Endodermal cell (in vitro differentiated cells): ENCODE results near the gene CLDN15. TPM values are rescaled to one million over a fixed set of nuclear protein-coding genes. Genes with fewer than 3 reads are reported as not detected.

ENCODE experiments used
- DNase-seq: peaks from one replicate; pipeline ENCODE4 v3.0.0-alpha.2; 2017
- H3K27ac ChIP-seq: 2 replicates; pipeline ENCODE4 v1.5.1; 2013; ENCODE audit warnings: mild to moderate bottlenecking, low read depth, low read length, moderate library complexity
- H3K27me3 ChIP-seq: 2 replicates; pipeline ENCODE4 v1.6.1; 2013; ENCODE audit warnings: mild to moderate bottlenecking, low read length, moderate library complexity; ENCODE audit not compliant: insufficient read depth, control insufficient read depth, poor library complexity, severe bottlenecking
- H3K36me3 ChIP-seq: 2 replicates; pipeline ENCODE4 v1.7.0; 2013; ENCODE audit warnings: mild to moderate bottlenecking, low read length, moderate library complexity; ENCODE audit not compliant: control insufficient read depth, insufficient read depth
- H3K4me1 ChIP-seq: one replicate; pipeline ENCODE4 v1.7.0; 2013; ENCODE audit warnings: low read length; ENCODE audit not compliant: control insufficient read depth, insufficient read depth
- H3K4me3 ChIP-seq: 2 replicates; pipeline ENCODE4 v1.5.1; 2013; ENCODE audit warnings: mild to moderate bottlenecking, low read length, moderate library complexity
- H3K9ac ChIP-seq: 2 replicates; pipeline ENCODE4 v1.6.1; 2013; ENCODE audit warnings: mild to moderate bottlenecking, low read length, moderate library complexity; ENCODE audit not compliant: poor library complexity, severe bottlenecking; ENCODE audit errors: extremely low read depth
- H3K9me3 ChIP-seq: 2 replicates; pipeline ENCODE4 v1.6.1; 2013; ENCODE audit warnings: mild to moderate bottlenecking, low read length, moderate library complexity; ENCODE audit not compliant: control insufficient read depth
- H3K27ac Mint-ChIP-seq: 2 replicates; pipeline ENCODE4 v1.8.0; 2020; ENCODE audit warnings: mixed read lengths
- H3K27me3 Mint-ChIP-seq: 2 replicates; pipeline ENCODE4 v1.8.0; 2021; ENCODE audit warnings: mild to moderate bottlenecking, mixed read lengths; ENCODE audit not compliant: insufficient read depth
- H3K36me3 Mint-ChIP-seq: 2 replicates; pipeline ENCODE4 v1.8.0; 2020; ENCODE audit warnings: low read depth, mixed read lengths
- H3K4me1 Mint-ChIP-seq: 2 replicates; pipeline ENCODE4 v1.8.0; 2020; ENCODE audit warnings: mixed read lengths
- H3K4me3 Mint-ChIP-seq: 2 replicates; pipeline ENCODE4 v1.8.0; 2020; ENCODE audit warnings: mild to moderate bottlenecking, moderate library complexity, mixed read lengths
- H3K9me3 Mint-ChIP-seq: 2 replicates; pipeline ENCODE4 v1.8.0; 2020; ENCODE audit warnings: mild to moderate bottlenecking, mixed read lengths
- CTCF ChIP-seq: fragments of 200-600 bp; sonication (generic); conservative IDR thresholded peaks from 2 replicates; pipeline ENCODE4 v1.5.0; 2021; ENCODE audit warnings: antibody characterized with exemption, mild to moderate bottlenecking
- WGBS, 2 experiments: methylation state at CpG; one replicate each; pipeline versions ENCODE4 v1.1.5 to v1.1.7; 2013; ENCODE audit warnings: missing lambda C conversion rate in 2 of 2, mixed read lengths in 1 of 2; ENCODE audit not compliant: insufficient coverage in 1 of 2, insufficient read length in 1 of 2; 5-methylcytosine and 5-hydroxymethylcytosine counted together
- total RNA-seq, 2 donors: library from RNA; stranded (reverse); fragmentation: NEBNext Ultra II Directional in 1 of 2; extraction: Animal tissue kit (Norgen Biotek cat#: 25700) in 1 of 2; gene quantifications; 2 replicates in 1 of 2; 3 replicates in 1 of 2; pipeline ENCODE4 v1.2.1, GENCODE V29; 2021

The CLDN15 gene
- total RNA-seq, 2 donors from 2014 or later = 6.0 to 7.1 TPM

- H3K4me1 Mint-ChIP-seq = no peaks in the 10 kb centered on the region
- Histone ChIP-seq H3K4me3 (no peak overlapping the region), H3K36me3 (peaks cover 9% of the 10 kb centered on the region), H3K9ac (no peak overlapping the region), H3K9me3 (no peaks in the 10 kb centered on the region), H3K4me1 (no peaks in the 10 kb centered on the region), H3K27ac (no peak overlapping the region), H3K27me3 (no peaks in the 10 kb centered on the region)
- no peaks in the 10 kb centered on the region for H3K27me3 Mint-ChIP-seq
- H3K4me3 Mint-ChIP-seq = no peak overlapping the region
- no peak for DNase-seq
- H3K27ac Mint-ChIP-seq = no peak overlapping the region
- no peak for TF ChIP-seq CTCF
- H3K36me3 Mint-ChIP-seq = peaks cover 31% of the 10 kb centered on the region
- 96 to 99% methylated on average over 13 to 19 of the region's 19 CpGs for WGBS, 2 experiments
- no peaks in the 10 kb centered on the region for H3K9me3 Mint-ChIP-seq
Measured at GRCh38 chr7:101210143-101210542, 27.5 kb downstream of the CLDN15 start.

DNA sequence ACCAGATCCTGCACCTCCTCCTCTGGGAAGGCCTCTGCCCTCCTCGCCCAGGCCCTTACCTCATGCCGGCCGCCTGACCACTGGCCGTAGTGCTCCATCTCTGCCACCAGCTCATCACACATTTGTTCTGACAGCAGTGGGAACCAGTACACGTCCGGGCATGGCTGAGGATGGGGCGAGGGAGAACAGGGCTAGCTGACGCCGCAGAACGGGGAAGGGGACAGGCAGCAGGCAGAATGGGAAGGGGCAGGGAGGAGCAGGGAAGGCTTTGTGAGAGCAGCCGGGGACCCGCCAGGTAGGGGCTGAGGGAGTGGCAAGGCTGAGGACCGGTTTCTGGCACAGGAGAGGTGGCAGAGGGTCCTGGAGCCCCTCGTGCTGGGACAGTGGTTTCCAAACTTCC lies 28.8 kb downstream of the CLDN15 start:
- Mint-ChIP-seq H3K9me3 (no peaks in the 10 kb centered on the region), H3K4me3 (no peak overlapping the region), H3K36me3 (peaks cover 20% of the 10 kb centered on the region), H3K27ac (no peak overlapping the region), H3K27me3 (peaks cover 3% of the 10 kb centered on the region), H3K4me1 (no peaks in the 10 kb centered on the region)
- Histone ChIP-seq H3K9ac (no peak overlapping the region), H3K4me1 (no peaks in the 10 kb centered on the region), H3K27me3 (no peaks in the 10 kb centered on the region), H3K36me3 (peaks cover 3% of the 10 kb centered on the region), H3K4me3 (no peak overlapping the region), H3K9me3 (no peaks in the 10 kb centered on the region), H3K27ac (no peak overlapping the region)
- TF ChIP-seq CTCF = no peak
- WGBS, 2 experiments = 92 to 96% methylated on average over 10 to 14 of the region's 14 CpGs
- no peak for DNase-seq

DNA sequence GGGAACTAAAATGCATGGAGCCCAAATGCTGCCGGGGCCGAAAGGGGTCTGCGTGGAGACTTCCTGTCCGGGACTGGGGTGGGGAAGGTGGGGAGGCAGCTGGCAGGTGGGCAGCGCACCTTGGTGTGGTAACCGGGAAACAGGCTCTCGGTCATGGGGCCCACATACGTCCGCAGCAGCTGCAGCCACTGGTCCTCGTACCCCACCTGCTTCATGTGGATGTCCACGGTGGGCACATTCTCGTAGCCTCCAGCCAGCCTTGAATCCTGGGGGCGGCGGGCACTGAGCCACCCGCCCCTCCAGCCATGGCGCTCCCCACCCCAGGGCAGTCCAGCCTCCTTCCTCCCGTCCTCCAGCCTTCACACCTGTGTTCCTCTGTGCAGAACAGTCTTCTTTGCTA lies 30.1 kb downstream of the CLDN15 start:
- Mint-ChIP-seq H3K36me3 (peaks cover 20% of the 10 kb centered on the region), H3K4me1 (no peaks in the 10 kb centered on the region), H3K27ac (no peak overlapping the region), H3K27me3 (peaks cover 15% of the 10 kb centered on the region), H3K9me3 (no peaks in the 10 kb centered on the region), H3K4me3 (no peak overlapping the region)
- H3K4me1 ChIP-seq = no peaks in the 10 kb centered on the region
- H3K9ac ChIP-seq = no peak overlapping the region
- no peaks in the 10 kb centered on the region for H3K9me3 ChIP-seq
- no peak for TF ChIP-seq CTCF
- 90 to 97% methylated on average over 13 to 17 of the region's 17 CpGs for WGBS, 2 experiments
- no peak overlapping the region for H3K27ac ChIP-seq
- H3K4me3 ChIP-seq = no peak overlapping the region
- peaks cover 3% of the 10 kb centered on the region for H3K36me3 ChIP-seq
- no peak for DNase-seq
- no peaks in the 10 kb centered on the region for H3K27me3 ChIP-seq
